Tongue (tissue), 2 donors: Measurements from ENCODE around the gene UNKL. TPM values are rescaled to one million over a fixed set of nuclear protein-coding genes. Genes with fewer than 3 reads are reported as not detected.

ENCODE experiments used
- DNase-seq: peaks from one replicate; pipeline ENCODE4 v3.0.0-alpha.2; 2015
- total RNA-seq: library from RNA; depleted of rRNA; stranded (reverse); fragments of >200 nt; gene quantifications from one replicate; pipeline ENCODE4 v1.2.3, GENCODE V29; 2014

The UNKL gene
- total RNA-seq, 1 donor from 2014 or later = 11.5 TPM

GRCh38 chr16:1430759-1431496, 16.4 kb upstream of the UNKL start, which contains the start of gene PERCC1:
Gene PERCC1, plus strand, starts transcription at chr16:1431078. Its CDS starts 1,516 bp downstream, at chr16:1432594.
- peak; percentile 45 for DNase-seq

- DNase-seq = no peak
Measured at GRCh38 chr16:1430214-1430758, 15.8 kb upstream of the UNKL start.

- DNase-seq = no peak
Measured at GRCh38 chr16:1429631-1430030, 15.1 kb upstream of the UNKL start.

GRCh38 chr16:1429012-1429411, 14.5 kb upstream of the UNKL start:
- no peak for DNase-seq

- peak; percentile 28 for DNase-seq
Measured at GRCh38 chr16:1428511-1428910, 14.0 kb upstream of the UNKL start.

GRCh38 chr16:1427473-1428461, 13.3 kb upstream of the UNKL start:
- DNase-seq = no peak

GRCh38 chr16:1426734-1427471, 12.4 kb upstream of the UNKL start:
- no peak for DNase-seq

GRCh38 chr16:1425616-1426370, 11.3 kb upstream of the UNKL start:
- no peak for DNase-seq

GRCh38 chr16:1424028-1424427, 9.5 kb upstream of the UNKL start:
- DNase-seq = no peak

GRCh38 chr16:1422076-1422475, 7.6 kb upstream of the UNKL start:
- DNase-seq = no peak

GRCh38 chr16:1420111-1420539, 5.6 kb upstream of the UNKL start:
- no peak for DNase-seq

GRCh38 chr16:1416521-1416941, 2.0 kb upstream of the UNKL start:
- peak; percentile 19 for DNase-seq

- peak; percentile 47 for DNase-seq
Measured at GRCh38 chr16:1413684-1414531, 596 bp downstream of the UNKL start.

- no peak for DNase-seq
Measured at GRCh38 chr16:1412847-1413246, 1.7 kb downstream of the UNKL start.

GRCh38 chr16:1408171-1408837, 6.2 kb downstream of the UNKL start:
- DNase-seq = peak; percentile 95

GRCh38 chr16:1407753-1408152, 6.8 kb downstream of the UNKL start:
- DNase-seq = peak; percentile 47

- no peak for DNase-seq
Measured at GRCh38 chr16:1403733-1404132, 10.8 kb downstream of the UNKL start.

GRCh38 chr16:1403036-1403435, 11.5 kb downstream of the UNKL start:
- DNase-seq = no peak

- DNase-seq = no peak
Measured at GRCh38 chr16:1401758-1402154, 12.7 kb downstream of the UNKL start.
